ENCODE measurements around the gene MOB3C.

GRCh38 chr1:46657775-46658174 is 41.2 kb upstream of the MOB3C start:
- TF ChIP-seq, protein P1, sequence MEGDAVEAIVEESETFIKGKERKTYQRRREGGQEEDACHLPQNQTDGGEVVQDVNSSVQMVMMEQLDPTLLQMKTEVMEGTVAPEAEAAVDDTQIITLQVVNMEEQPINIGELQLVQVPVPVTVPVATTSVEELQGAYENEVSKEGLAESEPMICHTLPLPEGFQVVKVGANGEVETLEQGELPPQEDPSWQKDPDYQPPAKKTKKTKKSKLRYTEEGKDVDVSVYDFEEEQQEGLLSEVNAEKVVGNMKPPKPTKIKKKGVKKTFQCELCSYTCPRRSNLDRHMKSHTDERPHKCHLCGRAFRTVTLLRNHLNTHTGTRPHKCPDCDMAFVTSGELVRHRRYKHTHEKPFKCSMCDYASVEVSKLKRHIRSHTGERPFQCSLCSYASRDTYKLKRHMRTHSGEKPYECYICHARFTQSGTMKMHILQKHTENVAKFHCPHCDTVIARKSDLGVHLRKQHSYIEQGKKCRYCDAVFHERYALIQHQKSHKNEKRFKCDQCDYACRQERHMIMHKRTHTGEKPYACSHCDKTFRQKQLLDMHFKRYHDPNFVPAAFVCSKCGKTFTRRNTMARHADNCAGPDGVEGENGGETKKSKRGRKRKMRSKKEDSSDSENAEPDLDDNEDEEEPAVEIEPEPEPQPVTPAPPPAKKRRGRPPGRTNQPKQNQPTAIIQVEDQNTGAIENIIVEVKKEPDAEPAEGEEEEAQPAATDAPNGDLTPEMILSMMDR (IDR thresholded peaks at IDR 0.05), result no peak
- no peak for TF ChIP-seq POLR2A (IDR thresholded peaks at IDR 0.05)

Data from breast epithelium (tissue), 3 donors.